Keratinocyte (primary cell): ENCODE results near the gene RNF150. TPM values are rescaled to one million over a fixed set of nuclear protein-coding genes. Genes with fewer than 3 reads are reported as not detected.

Source experiments
- DNase-seq: peaks from one replicate; pipeline ENCODE4 v3.0.0-alpha.2; 2011; ENCODE audit warnings: low read depth, missing footprints, low spot score
- FAIRE-seq: peaks from 2 replicates; lab custom pipeline; 2011; peaks lifted over from hg19 to GRCh38; lab: Jason Lieb, UNC
- H2AFZ ChIP-seq: 2 replicates; pipeline ENCODE4 v1.6.0; 2012; ENCODE audit warnings: low read length, control low read depth, inconsistent platforms; ENCODE audit not compliant: control insufficient read depth
- H3K27ac ChIP-seq: 2 replicates; pipeline ENCODE4 v1.5.1; 2011; ENCODE audit warnings: low read length; ENCODE audit not compliant: control insufficient read depth, insufficient read depth
- H3K27me3 ChIP-seq: 3 replicates; pipeline ENCODE4 v1.6.0; 2011; ENCODE audit warnings: low read length; ENCODE audit not compliant: control insufficient read depth, insufficient read depth; ENCODE audit errors: extremely low read depth
- H3K36me3 ChIP-seq, 2 experiments: 2 replicates in 1 of 2; 3 replicates in 1 of 2; pipeline ENCODE4 v1.5.1; 2011; ENCODE audit warnings: low read length in 2 of 2, mild to moderate bottlenecking in 1 of 2; ENCODE audit not compliant: control insufficient read depth in 2 of 2, insufficient read depth in 2 of 2; ENCODE audit errors: extremely low read depth in 1 of 2
- H3K4me1 ChIP-seq: 3 replicates; pipeline ENCODE4 v1.5.1; 2011; ENCODE audit warnings: low read length; ENCODE audit not compliant: control insufficient read depth, insufficient read depth; ENCODE audit errors: extremely low read depth
- H3K4me2 ChIP-seq: 3 replicates; pipeline ENCODE4 v1.6.0; 2011; ENCODE audit warnings: low read depth, low read length; ENCODE audit not compliant: control insufficient read depth, insufficient read depth; ENCODE audit errors: extremely low read depth
- H3K4me3 ChIP-seq, 3 experiments: fragments of 200-600 bp in 1 of 3; sonication (generic) in 1 of 3; 2 replicates in 2 of 3; 3 replicates in 1 of 3; pipeline ENCODE4 v1.5.1; 2011 to 2016; ENCODE audit warnings: low read length in 3 of 3, mild to moderate bottlenecking in 3 of 3, control low read depth in 2 of 3, inconsistent platforms in 1 of 3, low read depth in 1 of 3, mixed read lengths in 1 of 3, mixed run types in 1 of 3, moderate library complexity in 1 of 3; ENCODE audit not compliant: control insufficient read depth in 2 of 3, insufficient read depth in 2 of 3; ENCODE audit errors: extremely low read depth in 1 of 3
- H3K79me2 ChIP-seq: 2 replicates; pipeline ENCODE4 v1.6.0; 2012; ENCODE audit warnings: low read length; ENCODE audit not compliant: control insufficient read depth, insufficient read depth
- H3K9ac ChIP-seq: 3 replicates; pipeline ENCODE4 v1.6.0; 2011; ENCODE audit warnings: low read length; ENCODE audit not compliant: control insufficient read depth, insufficient read depth; ENCODE audit errors: extremely low read depth
- H3K9me1 ChIP-seq: 3 replicates; pipeline ENCODE4 v1.6.0; 2011; ENCODE audit warnings: low read length; ENCODE audit not compliant: control insufficient read depth, insufficient read depth; ENCODE audit errors: extremely low read depth
- H3K9me3 ChIP-seq: 2 replicates; pipeline ENCODE4 v1.5.1; 2012; ENCODE audit warnings: low read depth, low read length; ENCODE audit not compliant: control insufficient read depth
- H4K20me1 ChIP-seq: 3 replicates; pipeline ENCODE4 v1.6.0; 2011; ENCODE audit warnings: low read length; ENCODE audit not compliant: control insufficient read depth, insufficient read depth; ENCODE audit errors: extremely low read depth
- EZH2 ChIP-seq: IDR thresholded peaks from one replicate; pipeline ENCODE4 v1.6.1; 2012; ENCODE audit warnings: inconsistent platforms, mild to moderate bottlenecking, low read length, moderate library complexity
- dilution Hi-C: fragments of 300-500 bp; cut with MboI; formaldehyde crosslinking; loops from one replicate; pipeline ENCODE4 v1.7.0; 2020; ENCODE audit warnings: low sequenced_read_pairs; ENCODE audit not compliant: extremely low pct_ligation_motif_present
- polyA plus RNA-seq, 5 experiments: library from polyadenylated mRNA; depleted of rRNA in 3 of 5; stranded (reverse) in 3 of 5; stranded (forward) in 1 of 5; unstranded in 1 of 5; fragments of >200 nt; gene quantifications; 1 replicate in 1 of 5; 2 replicates in 3 of 5; 3 replicates in 1 of 5; pipeline versions ENCODE4 v1.2.1 to v1.2.3, GENCODE V29; 2011 to 2012; ENCODE audit warnings: missing spikeins in 2 of 5, low read depth in 1 of 5, low replicate concordance in 1 of 5
- TF ChIP-seq, protein P1 (sequence below), 3 experiments: IDR thresholded peaks in 1 of 3; conservative IDR thresholded peaks in 1 of 3; optimal IDR thresholded peaks in 1 of 3; 2 replicates in 2 of 3; 3 replicates in 1 of 3; pipeline versions ENCODE3 to v1.5.1; 2011; ENCODE audit warnings: low read length in 3 of 3, mild to moderate bottlenecking in 3 of 3, moderate library complexity in 2 of 3, control low read depth in 1 of 3, inconsistent platforms in 1 of 3; ENCODE audit not compliant: insufficient read depth in 2 of 3; ENCODE audit errors: extremely low read depth in 1 of 3

Gene RNF150
- polyA plus RNA-seq, 1 donor (not counting 4 experiments of a cell fraction or from before 2014, with no cell fraction given), result 0.18 TPM

GRCh38 chr4:141081921-141082395 is 51.3 kb downstream of the RNF150 start:
- H2AFZ ChIP-seq, result no peak overlapping the region

DNA sequence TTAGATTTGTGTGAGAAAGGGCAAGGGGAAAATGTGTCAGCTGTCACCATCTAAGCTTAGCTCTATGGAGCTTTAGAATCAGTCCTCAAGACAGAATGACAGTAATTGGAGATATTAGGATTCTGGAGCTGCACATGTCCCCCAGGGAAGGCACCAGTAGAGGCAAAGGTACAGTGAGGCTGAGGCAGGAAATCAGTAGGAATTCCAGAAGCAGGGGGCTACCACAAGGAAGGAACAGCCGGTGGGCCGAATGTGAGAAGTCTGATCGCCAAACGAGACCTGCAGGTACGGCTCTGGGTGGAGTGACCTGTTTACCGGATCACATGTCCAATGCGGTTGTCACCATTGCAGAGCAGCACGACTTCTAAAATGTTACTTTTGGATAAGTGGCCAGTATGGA is 52.6 kb downstream of the RNF150 start:
- H3K4me1 ChIP-seq, result no peaks in the 10 kb centered on the region
- no peak for FAIRE-seq

More at GRCh38 chr4:141081921-141082395, 51.3 kb downstream of the RNF150 start:
- no peak overlapping the region for H3K4me2 ChIP-seq
- no peaks in the 10 kb centered on the region for H3K9me1 ChIP-seq
- no peak overlapping the region for H3K4me3 ChIP-seq
- no peaks in the 10 kb centered on the region for H3K79me2 ChIP-seq
- no peaks in the 10 kb centered on the region for H3K36me3 ChIP-seq
- no peak overlapping the region for H3K27ac ChIP-seq
- dilution Hi-C loops, result no loop called here
- no peak for FAIRE-seq
- no peak for DNase-seq
- TF ChIP-seq, protein P1, sequence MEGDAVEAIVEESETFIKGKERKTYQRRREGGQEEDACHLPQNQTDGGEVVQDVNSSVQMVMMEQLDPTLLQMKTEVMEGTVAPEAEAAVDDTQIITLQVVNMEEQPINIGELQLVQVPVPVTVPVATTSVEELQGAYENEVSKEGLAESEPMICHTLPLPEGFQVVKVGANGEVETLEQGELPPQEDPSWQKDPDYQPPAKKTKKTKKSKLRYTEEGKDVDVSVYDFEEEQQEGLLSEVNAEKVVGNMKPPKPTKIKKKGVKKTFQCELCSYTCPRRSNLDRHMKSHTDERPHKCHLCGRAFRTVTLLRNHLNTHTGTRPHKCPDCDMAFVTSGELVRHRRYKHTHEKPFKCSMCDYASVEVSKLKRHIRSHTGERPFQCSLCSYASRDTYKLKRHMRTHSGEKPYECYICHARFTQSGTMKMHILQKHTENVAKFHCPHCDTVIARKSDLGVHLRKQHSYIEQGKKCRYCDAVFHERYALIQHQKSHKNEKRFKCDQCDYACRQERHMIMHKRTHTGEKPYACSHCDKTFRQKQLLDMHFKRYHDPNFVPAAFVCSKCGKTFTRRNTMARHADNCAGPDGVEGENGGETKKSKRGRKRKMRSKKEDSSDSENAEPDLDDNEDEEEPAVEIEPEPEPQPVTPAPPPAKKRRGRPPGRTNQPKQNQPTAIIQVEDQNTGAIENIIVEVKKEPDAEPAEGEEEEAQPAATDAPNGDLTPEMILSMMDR (optimal IDR thresholded peaks at IDR 0.05 in 1 of 3, IDR thresholded peaks at IDR 0.05 in 1 of 3, conservative IDR thresholded peaks at IDR 0.05 in 1 of 3; ENCODE audit: extremely low read depth in 1 of 3, insufficient read depth in 2 of 3, low read length in 3 of 3), result no peak
- no peak for TF ChIP-seq EZH2
- no peak overlapping the region for H3K9ac ChIP-seq
- H3K27me3 ChIP-seq, result no peaks in the 10 kb centered on the region
- no peaks in the 10 kb centered on the region for H3K9me3 ChIP-seq
- no peaks in the 10 kb centered on the region for H3K4me1 ChIP-seq
- no peaks in the 10 kb centered on the region for H4K20me1 ChIP-seq

More for the DNA sequence above, 52.6 kb downstream of the RNF150 start:
- no peaks in the 10 kb centered on the region for H3K27me3 ChIP-seq
- H3K9me1 ChIP-seq, result no peaks in the 10 kb centered on the region
- no peak for TF ChIP-seq EZH2
- TF ChIP-seq, protein P1 (optimal IDR thresholded peaks at IDR 0.05 in 1 of 3, IDR thresholded peaks at IDR 0.05 in 1 of 3, conservative IDR thresholded peaks at IDR 0.05 in 1 of 3; ENCODE audit: extremely low read depth in 1 of 3, insufficient read depth in 2 of 3, low read length in 3 of 3), result no peak
- H4K20me1 ChIP-seq, result no peaks in the 10 kb centered on the region
- H3K4me2 ChIP-seq, result no peak overlapping the region
- no peaks in the 10 kb centered on the region for H3K36me3 ChIP-seq
- H3K4me3 ChIP-seq, result no peak overlapping the region
- H3K9me3 ChIP-seq, result no peaks in the 10 kb centered on the region
- no peak overlapping the region for H3K9ac ChIP-seq
- no peak for DNase-seq
- H2AFZ ChIP-seq, result no peak overlapping the region
- dilution Hi-C loops, result no loop called here
- H3K27ac ChIP-seq, result no peak overlapping the region
- H3K79me2 ChIP-seq, result no peaks in the 10 kb centered on the region
